GM03348 (cell line): Measurements from ENCODE around the gene TPD52L2.
A peak's percentile ranks its signal among the peaks of the same experiment; 100 is the strongest.

ENCODE experiments used
- DNase-seq: peaks from one replicate; pipeline ENCODE4 v3.0.0; 2012; ENCODE audit warnings: low spot score

TPD52L2 gene

GRCh38 chr20:63864978-63865640 lies at the start of gene TPD52L2:
Gene TPD52L2, plus strand, starts transcription at chr20:63865270. Its CDS starts 96 bp downstream, at chr20:63865366.
- DNase-seq, result peak; percentile 99

GRCh38 chr20:63815615-63816253 lies 49.3 kb upstream of the TPD52L2 start:
- DNase-seq, result no peak

GRCh38 chr20:63819224-63819921 lies 45.7 kb upstream of the TPD52L2 start:
- no peak for DNase-seq

GRCh38 chr20:63821811-63822210 lies 43.3 kb upstream of the TPD52L2 start:
- DNase-seq, result no peak

GRCh38 chr20:63822276-63822696 lies 42.8 kb upstream of the TPD52L2 start:
- no peak for DNase-seq

- no peak for DNase-seq
Measured at GRCh38 chr20:63823691-63824311, 41.3 kb upstream of the TPD52L2 start.

- DNase-seq, result no peak
Measured at GRCh38 chr20:63825331-63826118, 39.5 kb upstream of the TPD52L2 start.

- DNase-seq, result no peak
Measured at GRCh38 chr20:63826753-63827152, 38.3 kb upstream of the TPD52L2 start.

GRCh38 chr20:63828124-63828523 lies 36.9 kb upstream of the TPD52L2 start:
- no peak for DNase-seq

GRCh38 chr20:63828545-63828944 lies 36.5 kb upstream of the TPD52L2 start:
- no peak for DNase-seq

GRCh38 chr20:63828951-63829350 lies 36.1 kb upstream of the TPD52L2 start:
- DNase-seq, result no peak

GRCh38 chr20:63829603-63829944 lies 35.5 kb upstream of the TPD52L2 start:
- DNase-seq, result no peak

GRCh38 chr20:63829945-63830835 lies 34.9 kb upstream of the TPD52L2 start:
- no peak for DNase-seq

- DNase-seq, result peak; percentile 99
Measured at GRCh38 chr20:63830841-63831588, 34.1 kb upstream of the TPD52L2 start, which contains the start of gene ZBTB46. Gene ZBTB46, minus strand, starts transcription at chr20:63831264. Its CDS starts 40,507 bp downstream, at chr20:63790757.

GRCh38 chr20:63831646-63831992 lies 33.5 kb upstream of the TPD52L2 start:
- no peak for DNase-seq

- no peak for DNase-seq
Measured at GRCh38 chr20:63831993-63832686, 32.9 kb upstream of the TPD52L2 start.

- DNase-seq, result no peak
Measured at GRCh38 chr20:63833776-63834490, 31.1 kb upstream of the TPD52L2 start.

- no peak for DNase-seq
Measured at GRCh38 chr20:63834491-63834880, 30.6 kb upstream of the TPD52L2 start.
